Subcutaneous abdominal adipose tissue (tissue), 5 donors: ENCODE results near the gene LMOD3.

Experiments used
- H3K27ac ChIP-seq: one replicate; pipeline ENCODE4 v1.7.0; 2013; ENCODE audit warnings: low read depth, mild to moderate bottlenecking, inconsistent platforms, low read length, moderate library complexity
- H3K27me3 ChIP-seq, 5 donors: one replicate each; pipeline ENCODE4 v1.7.0; 2013; ENCODE audit warnings: low read length in 5 of 5, inconsistent platforms in 1 of 5; ENCODE audit not compliant: control insufficient read depth in 5 of 5, insufficient read depth in 4 of 5
- H3K36me3 ChIP-seq, 5 donors: one replicate each; pipeline ENCODE4 v1.7.0; 2013; ENCODE audit warnings: low read length in 5 of 5; ENCODE audit not compliant: control insufficient read depth in 5 of 5, insufficient read depth in 5 of 5
- H3K4me1 ChIP-seq, 5 donors: one replicate each; pipeline ENCODE4 v1.7.0; 2013; ENCODE audit warnings: low read length in 5 of 5, mild to moderate bottlenecking in 3 of 5, moderate library complexity in 1 of 5; ENCODE audit not compliant: control insufficient read depth in 5 of 5, insufficient read depth in 5 of 5
- H3K4me3 ChIP-seq, 5 donors: one replicate each; pipeline ENCODE4 v1.7.0; 2013; ENCODE audit warnings: low read length in 5 of 5, low read depth in 1 of 5
- H3K9ac ChIP-seq, 5 donors: one replicate each; pipeline ENCODE4 v1.7.0; 2013; ENCODE audit warnings: low read length in 5 of 5, mild to moderate bottlenecking in 4 of 5, moderate library complexity in 3 of 5
- H3K9me3 ChIP-seq, 5 donors: one replicate each; pipeline ENCODE4 v1.7.0; 2013; ENCODE audit warnings: low read length in 5 of 5; ENCODE audit not compliant: control insufficient read depth in 5 of 5
- donor health status: healthy.
- donor health status: healthy.
- donor health status: healthy.
- donor health status: healthy.
- donor health status: healthy.

The LMOD3 gene

GRCh38 chr3:69145688-69146087 lies 23.3 kb upstream of the LMOD3 start:
- H3K9ac ChIP-seq = no peak overlapping the region
- H3K27me3 ChIP-seq = no peaks in the 10 kb centered on the region
- no peaks in the 10 kb centered on the region for H3K36me3 ChIP-seq
- H3K9me3 ChIP-seq = no peaks in the 10 kb centered on the region
- no peaks in the 10 kb centered on the region for H3K4me1 ChIP-seq
- H3K4me3 ChIP-seq = no peak overlapping the region
- no peak overlapping the region for H3K27ac ChIP-seq

DNA sequence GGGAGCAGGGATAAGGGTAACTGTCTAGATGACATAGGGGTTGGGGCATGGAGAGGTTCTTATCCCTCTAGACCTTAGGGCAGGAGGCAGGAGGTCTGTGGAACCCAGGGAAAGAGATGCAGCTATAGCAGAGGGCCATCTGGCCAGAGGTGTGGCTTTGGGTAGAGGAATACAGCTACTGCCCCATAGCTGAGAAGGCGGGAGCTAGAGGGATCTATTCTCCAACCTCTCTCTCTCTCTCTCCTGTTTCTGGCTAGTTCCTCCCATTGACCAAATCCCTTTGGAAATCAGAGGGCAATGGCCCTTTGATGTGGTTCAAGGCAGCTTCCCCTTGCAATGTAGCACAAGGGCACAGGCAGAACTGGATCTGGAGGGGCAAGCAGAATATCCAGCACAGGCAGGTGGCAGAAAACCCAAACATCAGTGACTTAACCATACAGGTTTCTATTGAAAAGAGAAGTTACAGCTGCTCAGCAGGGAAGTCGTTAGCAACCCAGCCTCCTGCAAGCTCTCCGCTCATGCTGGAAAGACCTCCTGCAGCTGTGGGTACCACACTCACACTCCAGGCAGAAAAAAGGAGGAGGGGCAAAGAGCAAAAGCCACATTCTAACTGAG lies 22.3 kb upstream of the LMOD3 start:
- Histone ChIP-seq H3K9me3 (no peaks in the 10 kb centered on the region), H3K27ac (no peak overlapping the region), H3K4me1 (no peaks in the 10 kb centered on the region), H3K9ac (no peak overlapping the region), H3K36me3 (no peaks in the 10 kb centered on the region), H3K27me3 (no peaks in the 10 kb centered on the region), H3K4me3 (no peak overlapping the region)

- Histone ChIP-seq H3K9ac (no peak overlapping the region), H3K27ac (no peak overlapping the region), H3K4me1 (no peaks in the 10 kb centered on the region), H3K9me3 (no peaks in the 10 kb centered on the region), H3K36me3 (no peaks in the 10 kb centered on the region), H3K4me3 (no peak overlapping the region), H3K27me3 (no peaks in the 10 kb centered on the region)
Observed at GRCh38 chr3:69143612-69144011, 21.2 kb upstream of the LMOD3 start.

DNA sequence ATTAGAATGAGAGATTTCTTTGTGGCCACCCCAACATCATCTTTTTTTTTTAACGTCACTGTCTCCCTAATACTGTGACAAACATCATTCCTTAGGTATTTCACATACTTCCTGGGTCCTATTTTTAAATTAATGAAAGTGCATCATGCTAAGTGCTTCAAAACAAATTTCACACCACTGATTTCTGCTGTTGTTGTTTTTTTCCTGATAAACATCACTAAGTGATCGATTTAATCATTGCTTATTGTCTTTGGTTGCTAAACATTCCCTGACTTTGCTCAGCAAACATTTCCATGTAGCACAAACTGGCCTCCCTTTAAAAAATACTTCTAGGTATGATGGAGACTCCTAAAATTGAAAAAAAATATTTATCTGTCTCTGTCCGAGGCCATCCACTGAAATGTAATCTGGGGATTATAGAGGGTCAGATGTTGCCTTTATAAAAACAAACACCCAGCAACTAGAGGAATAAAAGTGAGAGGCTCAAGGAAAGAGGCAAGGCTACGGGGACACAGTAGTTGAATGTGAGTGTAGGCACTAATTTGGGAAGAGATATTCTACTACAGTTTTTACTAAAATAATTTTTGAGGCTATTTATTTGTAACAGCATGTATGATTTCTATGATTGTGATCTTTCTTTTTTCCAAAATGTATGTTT lies 20.5 kb upstream of the LMOD3 start:
- Histone ChIP-seq H3K4me1 (no peaks in the 10 kb centered on the region), H3K4me3 (no peak overlapping the region), H3K36me3 (no peaks in the 10 kb centered on the region), H3K9me3 (no peaks in the 10 kb centered on the region), H3K9ac (no peak overlapping the region), H3K27me3 (no peaks in the 10 kb centered on the region), H3K27ac (no peak overlapping the region)

- Histone ChIP-seq H3K9ac (no peak overlapping the region), H3K4me1 (no peaks in the 10 kb centered on the region), H3K9me3 (no peaks in the 10 kb centered on the region), H3K27ac (no peak overlapping the region), H3K4me3 (no peak overlapping the region), H3K36me3 (no peaks in the 10 kb centered on the region), H3K27me3 (no peaks in the 10 kb centered on the region)
Observed at GRCh38 chr3:69142090-69142489, 19.7 kb upstream of the LMOD3 start.

GRCh38 chr3:69141313-69141712 lies 18.9 kb upstream of the LMOD3 start:
- no peaks in the 10 kb centered on the region for H3K9me3 ChIP-seq
- no peaks in the 10 kb centered on the region for H3K4me1 ChIP-seq
- no peak overlapping the region for H3K9ac ChIP-seq
- no peak overlapping the region for H3K4me3 ChIP-seq
- no peaks in the 10 kb centered on the region for H3K36me3 ChIP-seq
- H3K27ac ChIP-seq = no peak overlapping the region
- no peaks in the 10 kb centered on the region for H3K27me3 ChIP-seq

DNA sequence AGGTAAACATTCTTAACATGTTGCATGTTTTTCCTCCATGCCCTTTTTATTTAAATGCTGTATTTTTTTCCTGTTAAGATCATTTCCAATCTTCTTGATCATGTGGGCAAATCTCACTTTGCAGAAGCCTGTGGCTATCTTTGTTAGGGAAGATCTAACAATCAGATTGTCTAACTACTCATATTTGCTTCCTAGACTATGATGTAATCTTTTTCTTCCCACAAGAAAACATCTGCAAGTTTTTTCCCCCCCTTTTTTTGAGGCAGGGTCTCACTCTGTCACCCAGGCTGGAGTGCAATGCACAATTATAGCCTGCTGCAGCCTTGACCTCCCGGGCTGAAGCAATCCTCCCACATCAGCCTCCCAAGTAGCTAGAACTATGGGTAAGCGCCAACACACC lies 15.0 kb upstream of the LMOD3 start:
- Histone ChIP-seq H3K36me3 (no peaks in the 10 kb centered on the region), H3K4me3 (no peak overlapping the region), H3K27me3 (no peaks in the 10 kb centered on the region), H3K27ac (no peak overlapping the region), H3K9ac (no peak overlapping the region), H3K4me1 (no peaks in the 10 kb centered on the region), H3K9me3 (no peaks in the 10 kb centered on the region)

GRCh38 chr3:69137005-69137404 lies 14.6 kb upstream of the LMOD3 start:
- H3K9ac ChIP-seq = no peak overlapping the region
- H3K36me3 ChIP-seq = no peaks in the 10 kb centered on the region
- H3K27me3 ChIP-seq = no peaks in the 10 kb centered on the region
- no peak overlapping the region for H3K4me3 ChIP-seq
- no peak overlapping the region for H3K27ac ChIP-seq
- no peaks in the 10 kb centered on the region for H3K9me3 ChIP-seq
- H3K4me1 ChIP-seq = no peaks in the 10 kb centered on the region

DNA sequence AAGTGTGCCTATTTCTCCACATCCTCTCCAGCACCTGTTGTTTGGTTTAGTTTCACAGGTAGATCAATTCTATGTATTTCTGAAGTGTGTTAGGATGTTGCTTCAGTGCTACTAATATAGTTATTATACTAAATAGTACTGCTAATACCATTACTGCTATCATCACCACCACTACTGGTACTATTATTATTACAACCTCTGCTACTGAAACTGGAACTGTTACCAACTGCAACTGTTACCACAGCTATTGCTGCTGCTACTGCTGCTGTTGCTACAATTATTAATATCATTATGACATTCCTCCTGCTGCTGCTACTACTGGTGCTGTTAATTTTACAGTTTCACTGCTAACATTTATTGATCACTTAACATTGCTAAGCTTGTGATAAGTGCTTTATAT lies 8.3 kb upstream of the LMOD3 start:
- no peak overlapping the region for H3K27ac ChIP-seq
- H3K36me3 ChIP-seq = no peaks in the 10 kb centered on the region
- H3K4me1 ChIP-seq = no peaks in the 10 kb centered on the region
- H3K4me3 ChIP-seq = no peak overlapping the region
- no peaks in the 10 kb centered on the region for H3K27me3 ChIP-seq
- no peaks in the 10 kb centered on the region for H3K9me3 ChIP-seq
- no peak overlapping the region for H3K9ac ChIP-seq

DNA sequence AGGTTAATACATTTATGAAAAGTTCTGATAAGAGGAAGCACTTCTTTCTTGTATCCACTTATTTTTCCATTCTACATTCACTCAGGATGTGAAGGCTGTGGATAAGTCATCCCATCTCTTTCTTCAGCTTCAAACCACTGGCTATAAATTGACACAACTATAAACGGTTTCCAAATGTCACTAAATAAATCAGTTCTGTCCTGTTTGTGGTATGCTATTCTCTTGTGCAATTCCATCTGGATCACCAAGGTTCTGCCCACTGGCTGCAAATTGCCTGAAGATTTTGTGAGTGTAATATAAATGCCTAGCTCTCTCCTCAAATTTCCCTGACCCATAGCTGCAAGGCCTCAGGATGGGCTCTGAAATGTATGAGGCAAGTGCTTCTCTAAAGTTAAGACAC lies 7.1 kb upstream of the LMOD3 start:
- H3K27me3 ChIP-seq = no peaks in the 10 kb centered on the region
- H3K9ac ChIP-seq = no peak overlapping the region
- H3K4me1 ChIP-seq = no peaks in the 10 kb centered on the region
- no peaks in the 10 kb centered on the region for H3K9me3 ChIP-seq
- no peaks in the 10 kb centered on the region for H3K36me3 ChIP-seq
- H3K27ac ChIP-seq = no peak overlapping the region
- no peak overlapping the region for H3K4me3 ChIP-seq
